ENCODE data around the gene HS6ST3. TPM values are rescaled to one million over a fixed set of nuclear protein-coding genes. Genes with fewer than 3 reads are reported as not detected.

Gene HS6ST3
- total and polyA plus RNA-seq, 2 of the 13 experiments (the other 11 are each of a cell fraction or from before 2014, with no cell fraction given), result not detected

GRCh38 chr13:96821381-96821780 lies 731.5 kb downstream of the HS6ST3 start:
- no peaks in the 10 kb centered on the region for H3K4me1 ChIP-seq (ENCODE audit: insufficient read depth, low read length)
- ChIA-PET CTCF (ENCODE audit: low intra/inter-chr PET ratio, low total read pairs) (no interaction called here), POLR2A (no interaction called here)
- in situ Hi-C loops (cut with HindIII; ENCODE audit: extremely low pct_ligation_motif_present, low pct_unique_long_range_greater_than_20kb) (no loop called here), intact Hi-C loops (cut with micrococcal nuclease; ENCODE audit: unreplicated experiment) (loop anchor here (5.0 kb wide), 1 partner anchor 679 kb away; no protein-coding TSS in a partner anchor)
- no peaks in the 10 kb centered on the region for H3K36me3 ChIP-seq (replicated peaks in 1 of 2; ENCODE audit: control insufficient read depth in 1 of 2, insufficient read depth in 2 of 2, low read length in 2 of 2)
- WGBS (ENCODE audit: low lambda C conversion rate), result 0% methylated on average over 1 of the region's 1 CpG
- no peak for TF ChIP-seq NR2F6 (IDR thresholded peaks at IDR 0.05)
- TF ChIP-seq NR2F6 (CRISPR knock-in tag; IDR thresholded peaks at IDR 0.05), result no peak
- TF ChIP-seq BRCA1 (CRISPR knock-in tag; IDR thresholded peaks at IDR 0.05), result no peak
- no peak for TF ChIP-seq CEBPB (IDR thresholded peaks at IDR 0.05; ENCODE audit: borderline replicate concordance, low read depth, low read length)
- TF ChIP-seq ZFP36L1 (CRISPR knock-in tag; IDR thresholded peaks at IDR 0.05), result no peak
- TF ChIP-seq HHEX (CRISPR knock-in tag; IDR thresholded peaks at IDR 0.05), result no peak
- TF ChIP-seq, protein P1, sequence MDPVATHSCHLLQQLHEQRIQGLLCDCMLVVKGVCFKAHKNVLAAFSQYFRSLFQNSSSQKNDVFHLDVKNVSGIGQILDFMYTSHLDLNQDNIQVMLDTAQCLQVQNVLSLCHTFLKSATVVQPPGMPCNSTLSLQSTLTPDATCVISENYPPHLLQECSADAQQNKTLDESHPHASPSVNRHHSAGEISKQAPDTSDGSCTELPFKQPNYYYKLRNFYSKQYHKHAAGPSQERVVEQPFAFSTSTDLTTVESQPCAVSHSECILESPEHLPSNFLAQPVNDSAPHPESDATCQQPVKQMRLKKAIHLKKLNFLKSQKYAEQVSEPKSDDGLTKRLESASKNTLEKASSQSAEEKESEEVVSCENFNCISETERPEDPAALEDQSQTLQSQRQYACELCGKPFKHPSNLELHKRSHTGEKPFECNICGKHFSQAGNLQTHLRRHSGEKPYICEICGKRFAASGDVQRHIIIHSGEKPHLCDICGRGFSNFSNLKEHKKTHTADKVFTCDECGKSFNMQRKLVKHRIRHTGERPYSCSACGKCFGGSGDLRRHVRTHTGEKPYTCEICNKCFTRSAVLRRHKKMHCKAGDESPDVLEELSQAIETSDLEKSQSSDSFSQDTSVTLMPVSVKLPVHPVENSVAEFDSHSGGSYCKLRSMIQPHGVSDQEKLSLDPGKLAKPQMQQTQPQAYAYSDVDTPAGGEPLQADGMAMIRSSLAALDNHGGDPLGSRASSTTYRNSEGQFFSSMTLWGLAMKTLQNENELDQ (CRISPR knock-in tag; IDR thresholded peaks at IDR 0.05; ENCODE audit: borderline replicate concordance), result no peak
- TF ChIP-seq KDM2A (CRISPR knock-in tag; IDR thresholded peaks at IDR 0.05; ENCODE audit: borderline replicate concordance, low read depth), result no peak
- no peak overlapping the region for H3K4me3 ChIP-seq (replicated peaks in 1 of 3; ENCODE audit: insufficient read depth in 1 of 3, low read depth in 2 of 3, low read length in 3 of 3)
- no peak for DNase-seq (ENCODE audit: low spot score)
- H3K79me2 ChIP-seq (ENCODE audit: insufficient read depth, low read length), result no peaks in the 10 kb centered on the region
- no peak overlapping the region for H3K4me2 ChIP-seq (ENCODE audit: low read depth, low read length)
- BruUV-seq (replicated peaks), result no TSS peak
- no peaks in the 10 kb centered on the region for H4K20me1 ChIP-seq (ENCODE audit: insufficient read depth, low read length)
- H3K9ac ChIP-seq (ENCODE audit: insufficient read depth, low read depth, low read length), result no peak overlapping the region
- H3K27me3 ChIP-seq (ENCODE audit: control insufficient read depth in 1 of 2, insufficient read depth in 2 of 2, low read length in 2 of 2), result no peaks in the 10 kb centered on the region; a peak in 1 of 5 replicates
- H3K9me3 ChIP-seq (ENCODE audit: low read length), result no peaks in the 10 kb centered on the region
- no peak overlapping the region for H2AFZ ChIP-seq (ENCODE audit: low read length)
- no peak for ATAC-seq
- no peak overlapping the region for H3K27ac ChIP-seq (ENCODE audit: extremely low read length, insufficient read depth, low read length)
- no peak for FAIRE-seq
